HG02884 (cell line): ENCODE results near the gene STAT4.

Experiments used
- ATAC-seq: cut with Tn5 transposase; IDR thresholded peaks from one replicate; pipeline ENCODE4 v1.9.1; 2021; ENCODE audit warnings: mild to moderate bottlenecking, moderate library complexity; ENCODE audit not compliant: unreplicated experiment

Gene STAT4

DNA sequence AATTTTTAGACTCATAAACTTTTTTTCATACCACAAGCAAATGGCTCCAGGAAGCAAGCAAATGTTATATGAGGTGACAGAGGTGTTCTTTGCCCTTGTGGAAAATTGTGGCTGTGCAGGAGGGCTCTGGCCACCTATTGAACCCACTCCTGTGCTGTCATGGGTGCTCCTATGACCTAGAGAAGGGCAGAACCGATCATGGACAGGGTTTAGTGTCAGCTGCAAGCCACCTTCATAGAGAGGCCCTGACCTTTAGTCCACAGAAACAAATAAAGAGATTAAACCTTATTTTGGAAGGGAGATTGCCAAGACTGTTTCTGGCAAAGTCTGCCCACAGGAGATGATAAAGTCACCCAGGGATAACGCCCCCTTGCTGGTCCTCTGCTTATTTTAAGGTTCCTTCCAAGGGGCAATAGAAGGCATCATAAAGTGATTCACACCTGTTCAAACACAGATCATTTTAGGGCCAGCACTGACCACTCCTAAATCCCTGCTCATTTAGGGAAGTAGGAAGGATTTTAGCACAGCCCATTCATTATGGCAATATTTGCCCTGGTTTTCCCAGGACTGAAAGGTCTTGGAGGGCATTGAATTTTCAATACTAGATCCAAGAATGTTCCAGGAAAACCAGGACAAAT is 26.1 kb upstream of the STAT4 start:
- ATAC-seq = no peak

DNA sequence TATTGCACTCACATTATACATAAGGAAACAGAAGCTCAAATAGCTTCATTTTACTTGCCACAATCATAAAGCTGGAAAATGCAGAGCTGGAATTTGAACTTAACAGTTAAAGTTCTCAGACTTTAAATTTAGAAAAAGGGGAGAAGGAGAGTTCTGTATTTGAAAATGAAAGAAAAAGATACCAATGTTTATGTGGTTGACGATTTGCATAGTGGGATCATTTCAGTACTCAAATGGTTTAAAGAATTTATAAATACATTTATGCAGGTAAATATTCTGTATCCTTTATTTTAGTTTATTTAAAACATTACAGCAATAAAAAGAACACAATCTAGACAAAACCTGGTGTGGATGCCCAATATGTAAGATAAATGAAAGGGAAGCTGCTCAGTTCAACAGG is 25.5 kb upstream of the STAT4 start:
- ATAC-seq = no peak

DNA sequence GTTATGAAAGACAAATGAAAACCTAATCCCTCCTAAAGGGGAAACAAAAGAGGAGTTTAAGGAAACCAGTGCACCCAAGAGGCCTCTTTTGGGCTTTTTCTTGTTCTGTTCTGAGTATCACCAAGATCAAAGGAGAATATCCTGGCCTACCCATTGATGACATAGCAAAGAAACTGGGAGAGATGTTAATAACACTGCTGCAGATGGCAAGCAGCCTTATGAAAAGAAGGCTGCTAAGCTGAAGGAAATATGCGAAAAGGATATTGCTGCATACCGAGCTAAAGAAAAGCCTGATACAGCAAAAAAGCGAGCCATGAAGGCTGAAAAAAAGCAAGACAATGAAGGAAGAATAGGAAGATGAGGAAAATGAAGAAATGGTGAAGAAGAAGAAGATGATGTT is 23.6 kb upstream of the STAT4 start:
- ATAC-seq = no peak

DNA sequence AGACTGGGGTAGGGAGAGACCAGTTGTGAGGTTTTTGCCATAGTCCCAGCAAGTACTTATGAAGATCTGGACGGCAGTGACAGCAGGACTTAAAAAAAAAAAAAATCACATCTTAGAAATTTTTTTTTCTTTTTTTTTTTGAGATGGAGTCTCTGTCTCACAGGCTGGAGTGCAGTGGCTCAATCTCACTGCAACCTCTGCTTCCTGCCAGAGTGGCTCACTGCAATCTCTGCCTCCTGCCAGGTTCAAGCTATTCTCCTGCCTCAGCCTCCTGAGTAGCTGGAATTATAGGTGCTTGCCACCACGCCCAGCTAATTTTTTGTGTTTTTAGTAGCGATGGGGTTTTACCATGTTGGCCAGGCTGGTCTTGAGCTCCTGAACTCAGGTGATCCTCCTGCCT is 22.4 kb upstream of the STAT4 start:
- ATAC-seq = no peak

DNA sequence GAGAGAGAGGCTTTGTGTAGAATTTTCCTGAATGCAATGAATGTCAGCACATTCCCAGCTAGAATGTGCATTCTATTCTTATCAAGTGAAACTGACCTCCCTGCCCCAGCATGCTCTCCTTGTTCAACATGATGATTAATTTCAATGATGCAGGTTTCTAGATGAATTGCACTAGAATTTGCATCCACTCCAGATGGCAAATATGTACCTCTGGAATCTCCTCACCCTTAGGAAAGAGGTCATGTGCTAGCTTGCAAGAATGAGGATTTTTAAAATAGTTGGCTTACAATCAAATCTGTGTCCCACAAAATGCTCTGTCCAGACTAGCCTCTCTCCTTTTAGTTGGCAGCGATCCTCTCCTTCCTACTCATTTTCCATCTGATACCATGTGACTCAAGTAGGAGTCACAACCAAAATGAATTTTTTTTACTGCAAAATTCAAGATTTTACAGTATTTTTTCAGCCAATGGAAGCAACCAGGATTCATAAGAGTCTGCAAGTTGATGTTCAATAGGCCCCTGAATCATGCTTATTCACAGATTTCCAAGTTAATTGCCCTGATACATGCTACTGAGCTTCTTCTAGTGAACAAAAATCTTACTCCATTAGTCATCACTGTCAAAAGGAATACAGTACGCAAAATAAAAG is 21.0 kb upstream of the STAT4 start:
- no peak for ATAC-seq

DNA sequence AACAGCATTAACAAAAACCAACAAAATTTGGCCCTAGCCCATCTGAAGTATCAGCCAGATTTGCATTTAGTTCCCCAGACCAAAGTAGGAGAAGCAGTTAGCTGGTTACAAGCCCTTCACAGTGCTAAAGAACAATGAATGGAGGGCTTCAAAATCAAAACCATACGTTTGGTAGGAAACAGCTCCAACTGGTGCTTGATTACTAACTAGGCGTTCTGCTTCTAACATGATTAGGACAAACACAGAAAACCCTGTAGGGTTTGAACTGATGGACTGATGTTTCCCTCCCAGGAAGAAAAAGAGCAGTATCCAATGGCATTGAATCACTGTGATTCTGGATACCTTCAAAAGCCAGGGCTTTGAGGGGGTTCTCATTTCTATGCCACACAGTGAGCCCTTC is 20.5 kb upstream of the STAT4 start:
- ATAC-seq = no peak

DNA sequence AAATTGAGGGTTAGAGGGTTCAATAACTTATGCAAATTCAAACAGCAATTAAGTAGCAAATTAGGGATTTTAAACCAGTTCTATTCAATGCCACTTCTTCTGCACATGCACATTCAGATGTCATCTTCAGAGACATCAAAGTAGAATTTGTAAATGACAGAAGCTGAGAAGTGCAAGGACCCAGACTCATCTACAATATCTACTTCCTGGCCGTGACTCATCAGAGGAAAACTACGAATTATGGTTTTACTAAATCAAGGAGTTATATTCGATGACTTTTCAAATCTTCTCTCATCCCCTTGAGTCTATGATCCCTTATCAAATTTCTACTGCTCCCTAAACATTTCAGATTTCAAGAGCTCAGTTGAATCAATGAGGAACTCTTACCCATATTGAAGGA is 20.0 kb upstream of the STAT4 start:
- no peak for ATAC-seq

DNA sequence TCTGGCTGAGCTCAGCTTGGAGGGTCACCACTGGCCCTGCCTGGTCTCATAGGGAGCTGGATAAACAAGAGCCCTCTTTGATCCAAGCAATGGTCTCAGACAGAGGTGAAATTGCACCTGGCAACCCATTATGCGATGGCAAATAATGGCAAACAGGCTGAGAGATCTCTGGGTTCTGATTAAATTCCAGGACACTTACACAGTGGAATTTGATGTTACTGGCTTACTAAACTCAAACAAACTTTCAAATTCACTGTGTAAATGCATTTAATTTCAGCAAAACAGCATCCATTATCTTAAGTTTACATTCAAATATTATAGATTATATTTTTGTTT is 19.5 kb upstream of the STAT4 start:
- ATAC-seq = no peak

DNA sequence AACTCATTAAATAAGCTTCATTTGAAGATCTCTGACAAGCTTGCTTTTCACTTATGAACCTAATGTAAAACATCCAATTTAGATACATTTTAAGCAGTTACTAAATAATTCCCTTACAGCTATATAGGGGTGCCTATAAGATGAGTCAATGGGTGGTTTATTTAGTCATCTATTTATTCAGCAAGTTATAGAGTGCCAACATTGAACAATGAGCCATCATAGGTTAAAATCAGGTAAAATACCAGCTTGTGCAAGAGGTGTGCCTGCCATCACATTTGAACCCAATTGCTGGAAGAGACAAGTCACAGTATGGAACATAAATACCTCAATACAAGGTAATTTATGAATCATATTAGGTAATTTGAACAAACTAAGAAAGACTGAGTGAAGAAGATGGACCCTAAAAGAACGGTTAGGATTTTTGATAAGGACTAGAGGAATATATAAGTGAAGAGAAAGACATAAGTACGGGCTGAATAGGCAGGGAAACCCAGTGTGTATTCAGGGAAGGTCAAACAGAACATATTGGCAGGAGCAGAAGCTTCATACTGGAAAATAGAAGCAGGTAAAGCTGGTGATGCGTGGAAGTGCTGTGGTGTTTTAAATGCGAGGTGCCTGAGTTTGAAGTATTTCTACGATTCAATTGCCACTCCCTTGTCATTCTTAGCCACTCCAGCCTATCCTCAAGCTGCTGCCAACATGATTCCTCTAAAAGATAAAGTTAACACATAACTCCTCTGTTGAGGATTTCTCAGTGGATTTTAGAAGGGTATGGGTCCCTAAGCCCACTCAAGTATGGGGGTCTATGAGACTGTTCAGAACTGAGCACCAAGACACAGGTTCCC is 18.9 kb upstream of the STAT4 start:
- ATAC-seq = no peak

DNA sequence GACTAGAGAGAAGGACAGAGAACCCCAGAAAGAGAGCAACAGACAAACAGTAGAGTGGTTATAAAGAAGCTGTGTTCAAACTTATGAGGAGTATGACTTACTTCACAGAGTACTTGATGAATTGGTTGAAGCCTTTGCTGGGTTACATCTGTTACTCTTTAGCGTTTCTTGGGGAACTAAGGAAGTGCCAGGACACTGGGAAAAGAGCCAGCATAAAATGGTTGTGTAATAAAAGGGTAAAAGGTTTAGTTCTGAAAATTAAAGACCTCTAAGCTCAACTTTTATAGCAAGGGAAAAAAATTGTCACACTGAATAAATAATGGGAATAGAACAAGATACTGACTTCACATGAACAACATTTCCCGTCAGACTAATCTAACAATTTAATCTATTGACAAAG is 17.0 kb upstream of the STAT4 start:
- no peak for ATAC-seq

DNA sequence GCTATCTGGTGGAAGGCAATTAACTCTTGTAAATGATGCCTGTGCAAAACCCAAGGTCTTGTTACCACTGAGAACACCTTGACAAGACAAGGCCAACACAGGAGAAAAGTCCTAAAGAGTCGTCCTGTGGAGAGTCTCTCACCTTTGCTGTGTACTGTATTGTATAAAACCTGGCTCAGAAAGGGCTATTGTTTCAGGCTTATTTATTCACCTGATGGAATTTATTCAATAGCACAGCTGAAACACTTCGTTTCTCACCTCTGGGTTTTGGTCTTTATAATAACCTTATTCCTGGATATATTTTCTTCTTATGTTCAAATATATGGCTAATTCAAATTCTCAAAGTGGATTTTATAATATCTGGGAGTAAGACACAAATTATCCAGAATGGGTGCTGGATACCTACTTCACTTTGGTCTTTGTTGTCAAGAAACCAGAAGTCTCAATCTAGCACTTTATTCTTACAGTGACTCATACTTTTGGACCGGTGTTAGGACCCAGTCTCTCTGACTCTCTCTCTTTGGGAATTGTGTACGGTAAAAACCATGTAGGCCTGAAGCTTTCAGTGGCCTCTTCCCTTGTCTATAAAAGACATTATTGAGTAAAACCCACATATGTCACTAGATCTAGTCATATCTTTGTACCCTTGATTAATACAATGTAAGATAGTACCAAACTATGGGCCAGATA is 16.1 kb upstream of the STAT4 start:
- no peak for ATAC-seq

DNA sequence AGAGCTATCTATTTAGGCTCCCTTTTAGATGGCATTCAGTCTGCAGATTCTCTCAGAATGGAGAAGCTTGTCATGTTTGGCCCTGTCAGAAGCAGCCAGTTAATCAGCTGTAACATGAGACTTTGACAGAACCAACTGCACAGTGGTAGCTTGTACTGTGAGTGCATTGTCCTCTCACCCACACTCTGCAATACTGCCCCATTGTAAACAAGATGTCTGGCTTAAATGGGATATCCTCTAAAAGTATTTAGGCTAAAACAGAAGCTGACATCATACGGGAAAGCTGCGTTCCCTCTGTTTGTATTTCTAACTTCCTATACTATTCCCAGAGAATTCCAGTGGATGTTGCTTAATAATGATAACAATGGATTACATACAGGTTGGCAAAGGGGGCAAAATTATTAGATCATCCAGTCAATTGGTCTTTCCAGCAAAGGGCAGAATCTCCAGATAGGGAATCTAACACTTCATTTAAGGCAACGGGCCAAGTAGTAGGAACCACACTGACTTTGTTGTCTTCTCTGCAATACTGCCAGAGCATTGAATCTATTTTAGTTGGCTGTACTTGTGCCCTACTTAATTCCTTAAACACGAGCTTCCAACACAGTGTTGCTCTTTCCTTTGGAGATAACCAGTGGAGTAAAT is 15.4 kb upstream of the STAT4 start:
- ATAC-seq = no peak

DNA sequence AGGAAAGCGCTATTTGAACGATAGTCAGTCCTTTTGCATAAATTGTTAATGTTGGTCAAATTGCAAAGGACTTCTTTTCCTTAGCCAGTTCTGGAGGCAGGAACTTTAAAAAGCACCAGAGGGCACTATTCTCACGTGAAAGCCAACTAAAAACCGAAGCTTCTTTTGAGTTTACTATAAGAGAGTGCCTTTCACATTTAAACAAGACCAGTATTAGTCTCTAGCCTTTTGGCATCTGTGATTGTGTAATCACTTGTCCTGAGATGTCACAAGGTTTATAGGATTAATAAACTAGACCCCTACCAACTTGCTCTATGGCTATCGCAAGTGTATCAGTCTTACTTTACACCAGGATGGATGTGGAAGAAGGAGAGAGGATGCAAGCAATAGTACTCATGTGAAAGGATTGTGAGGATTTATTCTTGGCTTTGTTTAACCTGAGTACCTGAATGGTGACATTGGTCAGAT is 14.4 kb upstream of the STAT4 start:
- peak; percentile 73 for ATAC-seq

DNA sequence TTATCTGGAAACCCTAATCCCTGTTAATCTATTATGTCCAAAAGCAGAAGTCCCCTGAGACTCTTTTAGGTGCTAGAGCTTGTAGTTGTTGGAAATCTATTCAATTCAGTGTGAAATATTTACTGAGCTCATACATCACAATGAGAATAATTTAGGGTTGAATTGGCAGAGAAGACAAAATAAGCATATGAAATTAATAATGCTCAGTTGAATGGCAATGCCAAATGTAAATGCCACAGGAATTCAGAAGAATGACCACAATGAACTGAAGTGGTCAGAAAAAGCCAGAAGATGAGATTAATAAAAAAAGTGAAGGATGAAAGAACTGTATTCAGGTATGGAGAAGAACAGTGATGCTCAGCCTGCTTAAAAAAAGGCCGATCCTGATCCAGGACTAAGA is 8.0 kb upstream of the STAT4 start:
- ATAC-seq = no peak

DNA sequence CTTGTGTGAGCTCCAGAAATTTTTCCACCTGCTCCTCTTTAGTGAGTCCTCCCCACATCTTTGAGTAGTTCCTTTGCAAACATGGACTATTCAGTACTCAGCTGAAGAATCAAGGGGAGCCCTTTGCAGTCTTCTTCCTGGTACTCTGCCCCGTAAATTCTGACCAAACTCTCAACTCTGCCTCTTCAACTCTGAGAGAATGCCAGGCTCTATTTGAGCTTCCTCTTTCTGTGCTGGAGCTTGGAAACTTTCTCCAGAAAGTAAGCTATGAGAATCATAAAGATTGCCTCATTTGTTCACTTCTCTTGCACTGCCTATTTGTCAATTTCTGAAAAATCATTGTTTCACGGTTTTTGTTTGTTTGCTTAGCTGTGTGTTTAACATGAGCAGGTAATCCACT is 7.4 kb upstream of the STAT4 start:
- ATAC-seq = no peak

DNA sequence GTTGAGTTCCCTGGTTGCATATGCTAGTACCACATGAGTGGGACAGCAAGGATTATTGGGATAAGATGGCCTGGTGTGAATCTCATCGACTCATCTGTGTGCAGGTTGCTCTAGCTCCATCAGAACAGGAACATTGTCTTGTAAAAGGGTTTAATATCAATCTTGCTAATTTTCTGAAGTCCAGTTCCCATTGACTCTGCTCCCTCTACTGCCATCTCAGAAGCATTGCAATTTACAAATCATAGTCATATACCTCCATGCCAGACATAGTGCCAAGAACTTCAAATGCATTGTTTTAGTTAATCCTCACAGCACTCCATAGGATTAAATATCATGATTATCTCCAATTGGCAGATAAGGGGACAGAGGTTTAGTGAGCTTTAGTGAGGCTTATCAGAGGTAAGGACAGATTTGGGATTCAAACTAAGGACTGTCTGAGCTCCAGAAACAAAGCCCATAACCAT is 4.8 kb upstream of the STAT4 start:
- ATAC-seq = no peak

DNA sequence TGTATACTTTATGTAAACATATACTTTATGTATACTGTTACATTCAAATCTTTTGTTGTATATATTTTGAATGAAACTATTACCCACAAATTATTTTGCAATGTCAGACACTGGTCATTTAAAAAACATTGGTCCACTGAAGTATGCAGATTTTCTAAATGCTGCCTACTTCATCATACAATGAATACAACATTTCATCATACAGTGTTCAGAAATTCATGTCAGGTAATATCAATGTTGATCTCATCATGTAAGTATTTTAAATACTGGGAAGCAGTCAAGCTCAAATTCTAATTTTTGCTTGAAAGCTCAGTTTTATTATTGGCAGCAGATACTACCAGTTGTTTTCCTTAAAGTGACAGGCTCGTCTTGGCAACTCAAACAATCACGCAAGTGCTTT is 2.9 kb upstream of the STAT4 start:
- no peak for ATAC-seq

DNA sequence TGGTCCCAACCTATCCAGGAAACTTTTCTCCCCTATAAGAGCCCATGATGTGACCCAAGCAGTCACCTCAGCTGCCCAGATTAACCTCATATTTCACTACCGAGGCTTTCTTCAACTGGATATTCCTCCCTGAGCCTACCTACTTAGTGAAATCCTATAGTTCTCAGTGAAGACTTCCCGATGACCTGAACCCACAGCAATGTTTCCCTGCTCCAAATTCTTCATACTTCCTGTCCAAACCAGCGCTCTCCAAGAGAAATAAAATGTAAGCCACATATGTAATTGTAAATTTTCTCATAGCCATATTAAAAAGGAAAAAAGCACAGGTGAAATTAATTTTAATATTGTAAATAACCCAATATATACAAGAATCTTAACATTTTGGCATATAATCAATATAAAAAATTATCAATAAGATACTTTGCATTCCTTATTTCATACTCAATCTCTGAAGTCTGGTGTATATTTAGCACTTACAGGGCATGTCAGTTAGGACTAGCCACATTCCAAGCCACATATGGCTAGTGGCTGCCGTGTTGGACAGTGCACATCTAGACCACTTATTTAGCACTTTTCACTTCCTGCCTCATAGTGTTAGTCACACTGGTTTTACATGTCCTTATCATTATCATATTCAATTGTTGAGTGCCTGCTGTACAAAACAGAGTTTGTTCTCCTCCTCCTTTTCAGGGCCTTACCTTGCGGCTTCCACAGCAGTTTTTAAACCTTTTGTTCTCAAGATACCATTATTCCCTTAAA is 1.9 kb upstream of the STAT4 start:
- ATAC-seq = no peak

DNA sequence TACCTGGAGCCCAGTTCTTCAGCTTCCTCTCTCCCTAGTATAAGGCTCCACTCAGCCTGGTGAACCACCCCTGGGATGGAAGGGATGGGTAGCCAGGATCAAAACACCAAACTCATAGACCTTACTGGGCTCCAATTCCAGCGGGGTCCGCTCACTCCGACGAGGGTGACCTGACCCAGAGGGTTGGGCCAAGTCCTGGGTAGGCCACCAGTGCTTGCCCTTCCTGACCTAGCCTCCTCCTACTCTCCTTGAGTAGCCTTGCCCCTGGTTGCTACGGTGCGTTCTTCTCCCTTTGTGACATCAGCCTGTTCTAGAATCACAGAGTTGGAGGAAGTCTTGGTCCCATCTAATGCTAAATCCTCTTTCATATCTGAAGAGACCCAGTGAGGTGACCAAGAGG is 537 bp upstream of the STAT4 start:
- no peak for ATAC-seq

DNA sequence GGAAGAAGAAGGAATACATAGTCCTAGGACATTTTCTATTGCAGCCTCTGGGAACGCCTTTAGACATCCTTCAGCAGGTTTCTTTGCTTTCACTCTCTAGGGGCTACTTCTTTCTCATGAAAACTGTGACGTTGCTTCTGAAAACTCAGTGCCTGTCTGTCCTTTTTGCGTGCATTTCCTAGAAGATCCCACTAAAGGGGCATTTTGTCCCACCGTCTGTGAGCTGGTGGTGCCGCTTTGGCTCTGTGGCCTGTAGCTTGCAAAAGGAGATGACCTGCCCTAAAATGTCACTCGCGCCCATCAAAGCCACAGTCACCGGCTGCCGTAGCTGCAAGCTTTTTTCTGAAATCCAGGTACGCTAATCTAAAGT is 579 bp downstream of the STAT4 start:
- peak; percentile 21 for ATAC-seq
